GM18511 (cell line): Measurements from ENCODE around the gene GTPBP6.
"Not testable (repeated sequence)": the region's sequence is repeated elsewhere in the genome, so short reads cannot be mapped to it uniquely, and the experiment has no call there.

Experiments
- ATAC-seq: cut with Tn5 transposase; IDR thresholded peaks from one replicate; pipeline ENCODE4 v1.9.1; 2021; ENCODE audit warnings: mild to moderate bottlenecking, moderate library complexity; ENCODE audit not compliant: unreplicated experiment

The GTPBP6 gene

GRCh38 chrX:335758-336155 is 17.2 kb upstream of the GTPBP6 start:
- ATAC-seq = no peak

- ATAC-seq = no peak
These were observed 16.6 kb upstream of the GTPBP6 start for GRCh38 chrX:334971-335757.

- no peak for ATAC-seq
These were observed 15.8 kb upstream of the GTPBP6 start for GRCh38 chrX:334331-334891.

- ATAC-seq = no peak
These were observed 15.2 kb upstream of the GTPBP6 start for GRCh38 chrX:333611-334311.

- ATAC-seq = no peak
These were observed 14.5 kb upstream of the GTPBP6 start for GRCh38 chrX:332916-333610.

- ATAC-seq = no peak
These were observed 13.9 kb upstream of the GTPBP6 start for GRCh38 chrX:332496-332860.

GRCh38 chrX:331825-332495 is 13.4 kb upstream of the GTPBP6 start:
- ATAC-seq = no peak

GRCh38 chrX:331151-331824 is 12.7 kb upstream of the GTPBP6 start:
- no peak for ATAC-seq

GRCh38 chrX:330726-331150 is 12.1 kb upstream of the GTPBP6 start:
- ATAC-seq = no peak

- not testable (repeated sequence) for ATAC-seq
These were observed 11.6 kb upstream of the GTPBP6 start for GRCh38 chrX:330141-330725.

- no peak for ATAC-seq
These were observed 10.8 kb upstream of the GTPBP6 start for GRCh38 chrX:329291-329910.

GRCh38 chrX:327660-328126 is 9.1 kb upstream of the GTPBP6 start:
- no peak for ATAC-seq

- ATAC-seq = not testable (repeated sequence)
These were observed 6.1 kb upstream of the GTPBP6 start for GRCh38 chrX:324664-325063.

- no peak for ATAC-seq
These were observed 5.4 kb upstream of the GTPBP6 start for GRCh38 chrX:323721-324628.

- ATAC-seq = no peak
These were observed 1.7 kb upstream of the GTPBP6 start for GRCh38 chrX:320126-320783.

- no peak for ATAC-seq
These were observed 1.1 kb upstream of the GTPBP6 start for GRCh38 chrX:319579-320125.

- peak; percentile 61 for ATAC-seq
These were observed 393 bp downstream of the GTPBP6 start for GRCh38 chrX:318068-318738.
